Mucosa of descending colon (tissue), 3 donors: ENCODE results near the gene CSTA. TPM values are rescaled to one million over a fixed set of nuclear protein-coding genes. Genes with fewer than 3 reads are reported as not detected.

Source experiments
- ATAC-seq: fragments of 200-7000 bp; cut with Tn5 transposase; one replicate; pipeline ENCODE4 v1.9.1; 2020; ENCODE audit warnings: mild to moderate bottlenecking, moderate library complexity
- DNase-seq, 3 donors: peaks; one replicate each; pipeline ENCODE4 v3.0.0-alpha.2; 2020
- H3K36me3 ChIP-seq: fragments of 200-600 bp; one replicate; pipeline ENCODE4 v1.8.0; 2021; ENCODE audit warnings: low read depth, mild to moderate bottlenecking
- H3K4me1 ChIP-seq: fragments of 200-600 bp; one replicate; pipeline ENCODE4 v1.8.0; 2021; ENCODE audit warnings: low read depth, mild to moderate bottlenecking
- H3K4me3 ChIP-seq: fragments of 200-600 bp; one replicate; pipeline ENCODE4 v1.8.0; 2021; ENCODE audit warnings: mild to moderate bottlenecking
- H3K9me3 ChIP-seq: fragments of 200-600 bp; one replicate; pipeline ENCODE4 v1.8.0; 2021; ENCODE audit warnings: mild to moderate bottlenecking
- intact Hi-C, 2 donors: fragments of 100-400 bp; cut with DNase I in 1 of 2; cut with micrococcal nuclease in 1 of 2; formaldehyde crosslinking; loops; one replicate each; pipeline versions ENCODE4 v1.11.0 to v1.11.1; 2022; cut with DNase I, micrococcal nuclease
- long read RNA-seq, 2 donors: library from polyadenylated mRNA; unstranded; transcript quantifications; one replicate each; pipeline ENCODE4 v2.0.0, GENCODE V29; 2019 to 2021
- total RNA-seq, 3 donors: library from RNA; stranded (reverse); fragmentation: NEBNext Ultra II Directional in 2 of 3; extraction: Animal tissue kit (Norgen Biotek cat#: 25700) in 2 of 3; gene quantifications; one replicate each; pipeline versions ENCODE4 v1.2.1 to v1.2.4, GENCODE V29; 2021 to 2023
- TF ChIP-seq, protein P1 (sequence below): fragments of 200-600 bp; IDR thresholded peaks from one replicate; pipeline ENCODE4 v1.8.0; 2022; ENCODE audit warnings: antibody characterized with exemption, mild to moderate bottlenecking
- donor health status: DM: no; HTN: no; CAD: no; lungs with moderate emphysema.
- donor health status: DM: no; HTN: no; CAD: no.
- donor health status: DM: no; HTN: yes; CAD: no.

CSTA gene, protein sequence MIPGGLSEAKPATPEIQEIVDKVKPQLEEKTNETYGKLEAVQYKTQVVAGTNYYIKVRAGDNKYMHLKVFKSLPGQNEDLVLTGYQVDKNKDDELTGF
- 1 to 10 TPM in 2 of 3 donors, under 1 TPM in 1; 0.96 to 1.8 (median 1.5) TPM for total RNA-seq
- long read RNA-seq, donor 1: 0 reads
- long read RNA-seq, donor 2, transcript CSTA-201 (3 exons, 751 nt): major isoform, 6 of 6 reads
- long read RNA-seq, donor 2, partial matches to known transcripts: 0 of 6 reads
- long read RNA-seq, donor 2, other reads (novel, unspliced or antisense): 0 of 6 reads

DNA sequence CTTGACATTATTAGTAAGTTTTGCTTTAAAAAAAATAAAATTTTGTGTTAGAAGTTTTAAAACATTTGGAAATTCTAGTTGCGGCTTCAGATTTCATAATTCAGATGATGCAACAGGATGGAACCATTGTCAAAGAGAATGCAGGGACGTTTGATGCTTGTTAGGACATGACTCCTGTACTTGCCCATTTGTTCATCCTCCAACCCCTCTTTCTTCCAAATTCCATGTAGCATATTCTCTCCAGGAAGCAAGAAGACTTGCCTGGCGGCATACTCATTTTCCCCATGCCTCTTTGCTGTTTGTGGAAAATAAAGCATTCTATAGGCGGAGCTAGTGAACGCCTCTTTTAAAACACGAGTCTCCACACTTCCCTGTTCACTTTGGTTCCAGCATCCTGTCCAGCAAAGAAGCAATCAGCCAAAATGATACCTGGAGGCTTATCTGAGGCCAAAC, at the start of gene CSTA:
CSTA (plus strand) TSS at position 378 of the 453 bp plus-strand sequence; CDS start at position 423, 45 bp downstream.
- no peak for DNase-seq
- TF ChIP-seq, protein P1, sequence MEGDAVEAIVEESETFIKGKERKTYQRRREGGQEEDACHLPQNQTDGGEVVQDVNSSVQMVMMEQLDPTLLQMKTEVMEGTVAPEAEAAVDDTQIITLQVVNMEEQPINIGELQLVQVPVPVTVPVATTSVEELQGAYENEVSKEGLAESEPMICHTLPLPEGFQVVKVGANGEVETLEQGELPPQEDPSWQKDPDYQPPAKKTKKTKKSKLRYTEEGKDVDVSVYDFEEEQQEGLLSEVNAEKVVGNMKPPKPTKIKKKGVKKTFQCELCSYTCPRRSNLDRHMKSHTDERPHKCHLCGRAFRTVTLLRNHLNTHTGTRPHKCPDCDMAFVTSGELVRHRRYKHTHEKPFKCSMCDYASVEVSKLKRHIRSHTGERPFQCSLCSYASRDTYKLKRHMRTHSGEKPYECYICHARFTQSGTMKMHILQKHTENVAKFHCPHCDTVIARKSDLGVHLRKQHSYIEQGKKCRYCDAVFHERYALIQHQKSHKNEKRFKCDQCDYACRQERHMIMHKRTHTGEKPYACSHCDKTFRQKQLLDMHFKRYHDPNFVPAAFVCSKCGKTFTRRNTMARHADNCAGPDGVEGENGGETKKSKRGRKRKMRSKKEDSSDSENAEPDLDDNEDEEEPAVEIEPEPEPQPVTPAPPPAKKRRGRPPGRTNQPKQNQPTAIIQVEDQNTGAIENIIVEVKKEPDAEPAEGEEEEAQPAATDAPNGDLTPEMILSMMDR: no peak
- peaks cover 4% of the 10 kb centered on the region for H3K4me1 ChIP-seq
- H3K36me3 ChIP-seq: no peaks in the 10 kb centered on the region
- ATAC-seq: no peak
- intact Hi-C loops: no loop called here
- H3K4me3 ChIP-seq: no peak within 1 kb of the TSS
- H3K9me3 ChIP-seq: no peaks in the 10 kb centered on the region

DNA sequence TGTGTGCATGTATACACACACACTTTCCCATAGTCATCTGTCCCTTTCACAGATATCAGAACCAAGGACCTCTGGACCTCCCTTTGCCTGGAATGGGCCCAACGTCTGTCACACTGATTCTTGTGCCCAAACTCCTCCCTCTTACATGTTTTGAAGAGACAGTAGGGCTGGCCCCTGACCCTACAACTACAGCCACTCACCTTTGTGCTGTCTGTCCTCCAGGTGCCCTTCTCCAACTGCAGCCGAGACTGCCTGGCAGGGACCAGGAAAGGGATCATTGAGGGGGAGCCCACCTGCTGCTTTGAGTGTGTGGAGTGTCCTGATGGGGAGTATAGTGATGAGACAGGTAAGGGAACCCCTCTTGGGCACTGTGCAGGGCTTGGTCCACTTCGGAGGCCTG, 43.2 kb upstream of the CSTA start:
- no peak for DNase-seq
- no peak overlapping the region for H3K4me3 ChIP-seq
- TF ChIP-seq, protein P1: no peak

DNA sequence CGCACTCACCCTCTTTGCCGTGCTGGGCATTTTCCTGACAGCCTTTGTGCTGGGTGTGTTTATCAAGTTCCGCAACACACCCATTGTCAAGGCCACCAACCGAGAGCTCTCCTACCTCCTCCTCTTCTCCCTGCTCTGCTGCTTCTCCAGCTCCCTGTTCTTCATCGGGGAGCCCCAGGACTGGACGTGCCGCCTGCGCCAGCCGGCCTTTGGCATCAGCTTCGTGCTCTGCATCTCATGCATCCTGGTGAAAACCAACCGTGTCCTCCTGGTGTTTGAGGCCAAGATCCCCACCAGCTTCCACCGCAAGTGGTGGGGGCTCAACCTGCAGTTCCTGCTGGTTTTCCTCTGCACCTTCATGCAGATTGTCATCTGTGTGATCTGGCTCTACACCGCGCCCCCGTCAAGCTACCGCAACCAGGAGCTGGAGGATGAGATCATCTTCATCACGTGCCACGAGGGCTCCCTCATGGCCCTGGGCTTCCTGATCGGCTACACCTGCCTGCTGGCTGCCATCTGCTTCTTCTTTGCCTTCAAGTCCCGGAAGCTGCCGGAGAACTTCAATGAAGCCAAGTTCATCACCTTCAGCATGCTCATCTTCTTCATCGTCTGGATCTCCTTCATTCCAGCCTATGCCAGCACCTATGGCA, 41.1 kb upstream of the CSTA start:
- Histone ChIP-seq H3K4me3 (no peak overlapping the region), H3K4me1 (no peaks in the 10 kb centered on the region), H3K36me3 (no peaks in the 10 kb centered on the region), H3K9me3 (no peaks in the 10 kb centered on the region)
- TF ChIP-seq, protein P1: no peak
- ATAC-seq: no peak
- intact Hi-C loops: no loop called here
- DNase-seq: no peak

More for the DNA sequence above, 43.2 kb upstream of the CSTA start:
- ATAC-seq: no peak
- H3K4me1 ChIP-seq: no peaks in the 10 kb centered on the region
- intact Hi-C loops: no loop called here
- no peaks in the 10 kb centered on the region for H3K9me3 ChIP-seq
- H3K36me3 ChIP-seq: no peaks in the 10 kb centered on the region

DNA sequence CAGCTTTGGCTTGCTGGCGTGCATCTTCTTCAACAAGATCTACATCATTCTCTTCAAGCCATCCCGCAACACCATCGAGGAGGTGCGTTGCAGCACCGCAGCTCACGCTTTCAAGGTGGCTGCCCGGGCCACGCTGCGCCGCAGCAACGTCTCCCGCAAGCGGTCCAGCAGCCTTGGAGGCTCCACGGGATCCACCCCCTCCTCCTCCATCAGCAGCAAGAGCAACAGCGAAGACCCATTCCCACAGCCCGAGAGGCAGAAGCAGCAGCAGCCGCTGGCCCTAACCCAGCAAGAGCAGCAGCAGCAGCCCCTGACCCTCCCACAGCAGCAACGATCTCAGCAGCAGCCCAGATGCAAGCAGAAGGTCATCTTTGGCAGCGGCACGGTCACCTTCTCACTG, 40.6 kb upstream of the CSTA start:
- no peaks in the 10 kb centered on the region for H3K36me3 ChIP-seq
- TF ChIP-seq, protein P1: no peak
- H3K4me1 ChIP-seq: no peaks in the 10 kb centered on the region
- DNase-seq (no peak), ATAC-seq (no peak)
- no peaks in the 10 kb centered on the region for H3K9me3 ChIP-seq
- H3K4me3 ChIP-seq: no peak overlapping the region
- intact Hi-C loops: no loop called here

DNA sequence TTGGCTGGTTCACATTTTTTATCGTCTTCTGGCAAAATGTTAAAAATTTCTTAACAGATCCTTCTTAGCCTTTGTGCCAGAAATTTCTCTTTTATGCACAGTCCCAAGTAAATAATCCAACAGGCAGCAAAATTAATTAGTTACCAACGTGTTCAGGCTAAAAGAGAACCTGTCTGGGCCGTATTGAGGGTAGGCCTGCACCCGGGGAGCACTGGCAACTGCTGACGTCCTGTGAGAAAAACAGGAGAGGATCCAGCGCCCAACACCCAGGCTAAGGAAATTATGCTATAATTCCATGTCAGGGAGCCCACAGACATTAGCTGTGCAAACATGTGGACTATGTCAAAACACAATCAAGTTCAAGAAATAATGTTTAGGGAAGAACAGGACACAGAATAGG, 30.7 kb upstream of the CSTA start:
- TF ChIP-seq, protein P1: no peak
- no peak for ATAC-seq

More for the DNA sequence above, 30.7 kb upstream of the CSTA start:
- intact Hi-C loops: no loop called here
- Histone ChIP-seq H3K4me1 (no peaks in the 10 kb centered on the region), H3K9me3 (no peaks in the 10 kb centered on the region), H3K4me3 (no peak overlapping the region), H3K36me3 (no peaks in the 10 kb centered on the region)
- DNase-seq: no peak
